K562 (cell line): ENCODE results near the gene NRP1.

ENCODE experiments used
- CCAR2 ChIP-seq: fragments of 200-400 bp; formaldehyde crosslinking; IDR thresholded peaks from 2 replicates; pipeline ENCODE4 v1.6.1; 2017; ENCODE audit warnings: mild to moderate bottlenecking, low read depth, low read length
- EP300 ChIP-seq: IDR thresholded peaks from 2 replicates; pipeline ENCODE4 v1.6.1; 2012; ENCODE audit warnings: low read length, improper control_type of control experiment
- RAD21 ChIP-seq, 2 experiments: fragments of 250-450 bp in 1 of 2; fragments of 450-650 bp in 1 of 2; sonication (Bioruptor Pico) in 1 of 2; formaldehyde crosslinking in 1 of 2; IDR thresholded peaks in 1 of 2; conservative IDR thresholded peaks in 1 of 2; 2 replicates each; pipeline versions ENCODE4 v1.4.0 to v1.8.0; 2020 to 2022; ENCODE audit warnings: mild to moderate bottlenecking in 2 of 2, moderate library complexity in 1 of 2
- ZNF140 ChIP-seq: fragments of 250-450 bp; sonication (Bioruptor Pico); IDR thresholded peaks from 2 replicates; pipeline ENCODE4 v1.8.0; 2021; ENCODE audit warnings: moderate library complexity, mild to moderate bottlenecking, inconsistent platforms
- ZNF23 ChIP-seq: fragments of 250-450 bp; sonication (Bioruptor Pico); IDR thresholded peaks from 2 replicates; pipeline ENCODE4 v1.4.0; 2020; ENCODE audit warnings: mild to moderate bottlenecking
- ZNF589 ChIP-seq: fragments of 200-800 bp; sonication (Bioruptor generic); IDR thresholded peaks from 2 replicates; pipeline ENCODE4 v1.6.1; 2016; ENCODE audit warnings: low read depth, missing genetic modification characterization, missing compliant biosample characterization
- ZSCAN29 ChIP-seq: fragments of 450-650 bp; IDR thresholded peaks from 2 replicates; pipeline ENCODE4 v1.6.1; 2017

GRCh38 chr10:33241351-33241750 is 93.1 kb downstream of the NRP1 start:
- TF ChIP-seq CCAR2 (no peak), EP300 (no peak), ZNF589 (CRISPR knock-in tag) (no peak), ZNF23 (no peak), RAD21 (CRISPR knock-in tag; conservative IDR thresholded peaks at IDR 0.05 in 1 of 2, IDR thresholded peaks at IDR 0.05 in 1 of 2) (no peak), ZNF140 (CRISPR knock-in tag) (no peak), ZSCAN29 (no peak)
